Right cardiac atrium (tissue), 5 donors: ENCODE results near the gene GGT6. TPM values are rescaled to one million over a fixed set of nuclear protein-coding genes. Genes with fewer than 3 reads are reported as not detected.

Experiments
- ATAC-seq, 2 donors: fragments of 200-7000 bp; cut with Tn5 transposase; one replicate each; pipeline versions ENCODE4 v1.8.0 to v1.9.1; 2020; ENCODE audit warnings: moderate library complexity in 2 of 2, mild to moderate bottlenecking in 1 of 2
- DNase-seq, 3 donors: peaks; one replicate each; pipeline ENCODE4 v3.0.0-alpha.2; 2020
- H3K27ac ChIP-seq: one replicate; pipeline ENCODE4 v1.5.1; 2013; ENCODE audit warnings: mild to moderate bottlenecking, low read length, control low read depth, moderate library complexity
- H3K27me3 ChIP-seq: one replicate; pipeline ENCODE4 v1.6.1; 2013; ENCODE audit not compliant: control insufficient read depth, insufficient read depth
- H3K4me1 ChIP-seq: one replicate; pipeline ENCODE4 v1.6.1; 2013; ENCODE audit warnings: low read length; ENCODE audit not compliant: control insufficient read depth, insufficient read depth
- H3K4me3 ChIP-seq: one replicate; pipeline ENCODE4 v1.5.1; 2013; ENCODE audit warnings: low read length, control low read depth
- H3K9me3 ChIP-seq: one replicate; pipeline ENCODE4 v1.6.1; 2013; ENCODE audit warnings: low read length; ENCODE audit not compliant: control insufficient read depth
- WGBS: extraction: QIAGEN DNeasy Blood & Tissue Kit; methylation state at CpG from one replicate; pipeline ENCODE4 v1.1.7; 2013; 5-methylcytosine and 5-hydroxymethylcytosine counted together
- intact Hi-C, 4 donors: fragments of 100-400 bp; cut with DNase I; formaldehyde crosslinking; loops; one replicate each; pipeline versions ENCODE4 v1.11.0 to v1.14.0; 2022 to 2023
- polyA plus RNA-seq: library from polyadenylated mRNA; stranded (reverse); fragments of 200-250 nt; gene quantifications from one replicate; pipeline ENCODE4 v1.2.3, GENCODE V29; 2013
- total RNA-seq, 4 donors: library from RNA; stranded (reverse); fragmentation: NEBNext Ultra II Directional; extraction: Animal tissue kit (Norgen Biotek cat#: 25700); gene quantifications; one replicate each; pipeline ENCODE4 v1.2.1, GENCODE V29; 2021
- donor health status: healthy with polysubstance abuse.
- donor health status: DM: no; HTN: yes; CAD: no.
- donor health status: DM: no; HTN: no; CAD: no.
- donor health status: DM: no; HTN: yes; CAD: no; lungs with severe emphysema.
- donor health status: DM: yes; HTN: yes; CAD: no.

GGT6 gene
- total and polyA plus RNA-seq, 5 donors, result not detected

DNA sequence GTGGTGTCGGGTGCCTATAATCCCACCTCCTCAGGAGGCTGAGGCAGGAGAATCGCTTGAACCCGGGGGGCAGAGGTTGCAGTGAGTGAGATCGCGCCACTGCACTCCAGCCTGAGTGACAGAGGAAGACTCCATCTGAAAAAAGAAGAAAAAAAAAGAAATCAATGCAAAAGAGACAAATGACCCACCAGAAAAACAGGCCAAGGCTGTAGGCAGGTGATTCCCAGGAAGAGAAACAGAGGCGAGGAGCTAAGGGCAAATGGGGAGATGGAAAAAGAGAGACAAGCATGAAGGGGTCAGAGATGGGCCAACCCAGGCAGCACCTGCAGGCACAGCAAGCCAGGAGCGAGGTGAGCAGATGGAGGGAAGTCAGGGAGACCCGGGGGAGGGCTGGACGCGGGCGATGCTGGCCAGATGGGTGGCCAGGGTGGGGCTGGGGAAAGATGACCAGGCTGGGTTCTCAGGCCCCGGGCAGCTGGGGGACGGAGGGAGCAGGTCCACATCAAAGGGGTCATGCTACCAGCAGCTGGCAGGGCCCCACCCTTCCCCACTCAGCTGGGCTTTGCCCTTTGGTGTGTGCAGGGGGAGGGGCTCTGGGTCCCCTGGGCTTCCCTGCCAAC, 30.7 kb downstream of the GGT6 start:
- peaks cover 8% of the 10 kb centered on the region for H3K4me1 ChIP-seq
- intact Hi-C loops, result no loop called here
- WGBS, result 86% methylated on average over 13 of the region's 13 CpGs

DNA sequence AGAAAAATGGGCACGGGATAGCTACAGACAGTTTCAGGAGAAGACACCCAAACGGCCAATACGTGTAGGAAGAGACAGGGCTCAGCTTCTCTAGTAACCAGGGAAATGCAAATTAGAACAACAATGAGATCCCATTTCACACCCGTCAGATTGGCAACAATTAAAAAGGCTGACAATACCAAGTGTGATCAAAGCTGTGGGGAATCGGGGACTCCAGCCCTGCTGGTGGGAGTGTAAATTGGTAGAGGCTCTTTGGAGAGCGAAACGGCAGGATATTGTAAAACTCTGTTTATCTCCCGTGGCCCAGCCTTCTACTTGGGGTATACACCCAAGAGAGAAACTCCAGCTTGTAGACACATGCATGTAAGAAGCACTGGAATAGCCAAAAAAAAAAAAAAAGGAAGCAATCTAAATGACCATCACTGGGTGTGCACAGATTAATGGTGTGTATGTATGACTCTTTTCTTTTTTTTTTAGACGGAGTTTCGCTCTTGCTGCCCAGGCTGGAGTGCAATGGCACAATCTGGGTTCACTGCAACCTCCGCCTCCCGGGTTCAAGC, 32.7 kb downstream of the GGT6 start:
- H3K27ac ChIP-seq, result no peak overlapping the region

More for the DNA sequence above, 30.7 kb downstream of the GGT6 start:
- Histone ChIP-seq H3K27me3 (no peaks in the 10 kb centered on the region), H3K27ac (peak overlapping the region; percentile 8), H3K4me3 (no peak overlapping the region), H3K9me3 (no peaks in the 10 kb centered on the region)
- ATAC-seq (no peak), DNase-seq (no peak)

DNA sequence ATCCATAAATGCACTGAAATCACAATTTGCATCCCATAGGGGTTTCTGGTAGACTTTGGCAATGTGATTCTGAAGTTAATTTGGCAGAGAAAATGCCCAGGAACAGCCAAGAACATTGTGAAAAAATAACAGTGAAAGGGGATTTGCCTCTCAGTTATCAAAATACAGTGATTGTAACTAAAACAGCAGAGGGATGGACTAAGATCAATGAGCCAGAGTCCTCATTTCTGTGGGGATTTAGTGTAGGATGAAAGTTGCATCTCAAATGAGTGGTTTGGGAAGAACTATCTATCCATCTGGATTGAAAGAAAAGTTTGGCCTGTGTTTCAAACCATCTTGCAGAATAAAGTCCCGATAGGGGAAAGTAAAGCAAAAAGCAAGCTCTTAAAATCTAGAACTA, 33.2 kb downstream of the GGT6 start:
- intact Hi-C loops, result no loop called here
- peaks cover 3% of the 10 kb centered on the region for H3K4me1 ChIP-seq
- H3K27ac ChIP-seq, result no peak overlapping the region

More for the DNA sequence above, 32.7 kb downstream of the GGT6 start:
- intact Hi-C loops, result no loop called here
- Histone ChIP-seq H3K4me1 (peaks cover 3% of the 10 kb centered on the region), H3K9me3 (no peaks in the 10 kb centered on the region), H3K27me3 (no peaks in the 10 kb centered on the region), H3K4me3 (no peak overlapping the region)
- 56% methylated on average over 12 of the region's 12 CpGs for WGBS
- ATAC-seq (peak in 1 of 2 donors; percentile 12), DNase-seq (no peak)

DNA sequence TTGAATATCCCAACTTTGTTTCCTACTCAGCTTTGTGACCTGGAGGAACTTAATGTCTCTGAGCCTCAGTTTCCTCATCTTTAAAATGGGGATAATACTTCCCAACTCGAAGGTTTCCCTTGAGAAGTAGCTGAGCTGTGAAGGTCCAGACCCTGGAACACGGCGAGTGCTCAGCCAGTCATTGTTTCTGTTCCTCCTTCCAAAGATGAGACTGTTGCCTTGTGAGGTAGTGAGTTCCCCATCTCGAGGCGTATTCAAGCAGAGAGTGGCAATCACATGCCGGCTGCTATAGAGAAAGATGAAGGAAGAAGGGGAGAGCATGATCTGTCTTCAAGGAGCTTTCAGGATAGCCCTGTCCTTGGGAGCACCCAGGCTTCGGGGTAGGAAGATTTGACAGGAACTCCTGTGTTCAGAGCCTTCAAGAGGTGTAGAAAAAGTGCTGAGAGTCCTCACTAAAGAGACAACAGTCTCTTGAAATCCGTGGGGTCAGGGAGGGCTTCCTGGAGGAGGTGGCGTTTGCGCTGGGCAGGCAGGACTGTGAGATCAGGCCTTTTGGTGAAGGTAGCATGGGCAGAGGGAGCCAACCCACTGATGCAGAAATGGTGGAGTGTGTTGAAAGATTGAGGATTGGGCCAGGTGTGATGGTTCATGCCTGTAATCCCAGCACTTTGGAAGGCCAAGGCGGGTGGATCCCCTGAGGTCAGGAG, 34.5 kb downstream of the GGT6 start:
- Histone ChIP-seq H3K9me3 (no peaks in the 10 kb centered on the region), H3K4me1 (peaks cover 5% of the 10 kb centered on the region), H3K27ac (no peak overlapping the region), H3K4me3 (no peak overlapping the region), H3K27me3 (no peaks in the 10 kb centered on the region)
- 88% methylated on average over 11 of the region's 11 CpGs for WGBS
- DNase-seq, result no peak
- intact Hi-C loops, result no loop called here
- ATAC-seq, result no peak

More for the DNA sequence above, 33.2 kb downstream of the GGT6 start:
- no peaks in the 10 kb centered on the region for H3K9me3 ChIP-seq
- ATAC-seq (peak in 1 of 2 donors; percentile 17), DNase-seq (no peak)
- H3K4me3 ChIP-seq, result no peak overlapping the region
- H3K27me3 ChIP-seq, result no peaks in the 10 kb centered on the region
- WGBS, result 38% methylated on average over 1 of the region's 1 CpG

DNA sequence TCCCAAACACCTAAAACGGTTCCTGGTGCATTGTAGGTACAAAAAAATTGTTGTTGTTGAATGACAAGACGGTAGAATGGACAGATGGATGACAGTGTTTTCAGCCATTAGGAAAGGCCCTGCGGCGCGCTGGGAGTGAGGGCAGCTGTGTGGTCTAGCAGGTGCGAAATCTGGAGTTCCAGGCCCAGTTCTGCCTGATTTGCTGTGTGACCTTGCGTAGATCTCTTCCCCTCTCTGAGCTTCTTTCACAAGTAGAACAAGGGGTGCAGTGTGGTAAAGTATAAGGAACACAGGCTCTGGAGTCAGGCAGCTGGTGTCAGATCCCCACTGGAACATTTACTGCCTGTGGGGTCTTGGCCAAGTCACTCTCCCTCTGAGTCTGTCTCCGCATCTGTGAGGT, 36.4 kb downstream of the GGT6 start:
- Histone ChIP-seq H3K9me3 (no peaks in the 10 kb centered on the region), H3K4me3 (no peak overlapping the region), H3K27ac (no peak overlapping the region), H3K4me1 (peaks cover 5% of the 10 kb centered on the region), H3K27me3 (no peaks in the 10 kb centered on the region)
- DNase-seq (no peak), ATAC-seq (no peak)
- intact Hi-C loops, result no loop called here
- WGBS, result 84% methylated on average over 8 of the region's 8 CpGs

DNA sequence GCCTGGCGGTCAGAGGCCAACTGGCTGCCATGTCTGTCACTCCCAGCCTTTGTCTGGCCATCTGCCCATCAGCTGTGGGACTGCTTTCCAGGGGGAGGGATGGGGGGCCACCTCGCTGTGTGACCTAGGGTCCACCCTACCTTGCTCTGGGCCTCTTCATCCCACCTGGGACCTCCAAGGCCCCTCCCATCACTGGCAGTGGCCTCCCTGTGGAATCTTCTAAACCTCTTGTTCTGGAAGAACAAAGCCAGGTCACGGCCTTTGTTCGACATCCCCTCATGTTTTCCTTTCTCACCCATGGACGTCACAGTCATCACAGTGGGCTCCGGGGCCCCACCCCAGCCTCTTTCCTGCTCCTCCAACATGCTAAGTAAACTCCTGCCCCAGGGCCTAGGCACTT, 37.7 kb downstream of the GGT6 start:
- Histone ChIP-seq H3K9me3 (no peaks in the 10 kb centered on the region), H3K4me1 (peaks cover 5% of the 10 kb centered on the region), H3K4me3 (no peak overlapping the region), H3K27ac (peak overlapping the region; percentile 66), H3K27me3 (no peaks in the 10 kb centered on the region)
- ATAC-seq, result peak in 1 of 2 donors; percentile 57
- DNase-seq, result peak in 2 of 3 donors; percentile 58 to 67
- intact Hi-C loops, result no loop called here
- 78% methylated on average over 6 of the region's 6 CpGs for WGBS

DNA sequence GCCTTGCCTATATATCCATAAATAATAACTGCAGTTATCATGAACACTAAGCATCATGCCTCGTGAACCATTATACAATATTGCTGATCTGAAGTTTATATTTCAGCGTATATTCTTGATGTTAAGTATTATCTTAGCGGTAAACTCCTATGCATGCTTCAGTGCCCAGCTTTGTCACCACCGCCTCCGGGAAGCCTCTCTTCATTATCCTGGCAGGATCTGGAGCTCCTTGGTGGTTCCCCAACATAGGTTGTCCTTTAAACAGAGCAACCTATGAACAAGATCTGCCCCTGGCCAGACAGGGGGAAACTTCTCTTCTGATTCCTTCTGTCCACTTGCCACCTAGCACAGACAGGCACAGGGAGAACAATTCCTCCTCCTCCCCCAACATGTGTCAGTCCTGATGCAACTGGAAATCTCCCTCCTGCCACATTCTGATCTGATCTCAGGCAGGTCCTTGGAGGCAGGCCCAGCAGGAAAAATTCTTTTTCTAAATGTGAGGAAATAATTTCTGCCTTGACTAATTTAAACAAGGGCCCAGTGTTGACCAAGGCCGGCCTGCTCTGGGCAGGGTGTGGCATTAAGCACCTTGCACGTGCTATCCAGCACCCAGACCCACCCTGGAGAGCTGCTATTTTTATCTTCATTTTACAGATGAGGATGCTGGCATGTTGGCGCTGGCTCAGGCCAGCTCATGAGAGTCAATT, 39.3 kb downstream of the GGT6 start:
- ATAC-seq (peak in 1 of 2 donors; percentile 13), DNase-seq (no peak)
- H3K27me3 ChIP-seq, result no peaks in the 10 kb centered on the region
- H3K27ac ChIP-seq, result peak overlapping the region; percentile 51
- intact Hi-C loops, result no loop called here
- H3K9me3 ChIP-seq, result no peaks in the 10 kb centered on the region
- WGBS, result 81% methylated on average over 8 of the region's 8 CpGs
- H3K4me3 ChIP-seq, result no peak overlapping the region
- peaks cover 2% of the 10 kb centered on the region for H3K4me1 ChIP-seq

DNA sequence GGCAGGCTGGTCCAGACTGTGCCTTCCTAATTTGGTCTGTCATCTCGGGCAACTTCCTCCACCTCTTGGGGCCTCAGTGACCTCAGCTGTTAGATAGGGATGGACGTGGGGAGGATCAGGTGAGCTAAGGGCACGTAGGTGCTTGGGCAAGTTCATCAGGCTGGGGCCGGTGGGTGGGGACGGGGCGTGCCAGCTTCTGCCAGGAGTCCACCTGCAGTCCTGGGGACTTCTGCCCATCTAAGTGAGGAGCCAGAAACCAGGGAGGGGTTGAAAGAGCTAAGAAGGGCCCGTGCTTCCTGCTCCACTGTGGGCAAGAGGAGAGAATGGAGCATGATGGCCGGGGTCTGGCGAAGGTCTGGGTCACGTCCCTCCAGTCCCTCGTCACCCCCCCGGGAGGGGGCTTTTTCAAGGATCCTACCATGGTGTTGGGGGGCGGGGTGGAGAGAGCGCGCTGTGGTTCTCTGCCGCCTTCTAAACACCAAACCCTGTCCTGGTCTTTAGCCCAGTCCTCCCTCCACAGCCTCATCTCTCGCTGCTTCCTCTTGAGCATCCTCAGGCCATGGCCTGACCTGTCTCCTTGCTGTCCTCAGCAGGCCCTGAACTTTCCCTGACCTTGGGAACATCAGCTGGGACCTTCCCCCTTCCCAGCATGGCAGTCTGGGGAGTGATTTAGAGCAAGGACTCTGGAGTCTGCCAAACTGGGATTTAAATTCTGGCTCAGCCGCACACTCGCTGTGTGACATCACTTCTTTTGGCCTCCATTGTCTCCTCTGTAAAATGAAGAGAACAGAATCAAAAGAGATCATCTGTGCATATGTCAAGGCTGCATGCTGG, 40.1 kb downstream of the GGT6 start:
- no peaks in the 10 kb centered on the region for H3K27me3 ChIP-seq
- DNase-seq (peak in 1 of 3 donors; percentile 38), ATAC-seq (no peak)
- WGBS, result 80% methylated on average over 19 of the region's 19 CpGs
- intact Hi-C loops, result no loop called here
- H3K9me3 ChIP-seq, result no peaks in the 10 kb centered on the region
- H3K4me1 ChIP-seq, result peaks cover 2% of the 10 kb centered on the region
- H3K27ac ChIP-seq, result peak overlapping the region; percentile 82
- no peak overlapping the region for H3K4me3 ChIP-seq

GRCh38 chr17:4519361-4519788, 41.0 kb downstream of the GGT6 start:
- H3K4me1 ChIP-seq, result peaks cover 2% of the 10 kb centered on the region
- no peak overlapping the region for H3K4me3 ChIP-seq
- H3K9me3 ChIP-seq, result no peaks in the 10 kb centered on the region
- WGBS, result 58% methylated on average over 14 of the region's 14 CpGs
- intact Hi-C loops, result no loop called here
- peak overlapping the region; percentile 84 for H3K27ac ChIP-seq
- ATAC-seq (peak; percentile 63 to 75), DNase-seq (peak; percentile 81 to 91 (median 90))
- no peaks in the 10 kb centered on the region for H3K27me3 ChIP-seq

DNA sequence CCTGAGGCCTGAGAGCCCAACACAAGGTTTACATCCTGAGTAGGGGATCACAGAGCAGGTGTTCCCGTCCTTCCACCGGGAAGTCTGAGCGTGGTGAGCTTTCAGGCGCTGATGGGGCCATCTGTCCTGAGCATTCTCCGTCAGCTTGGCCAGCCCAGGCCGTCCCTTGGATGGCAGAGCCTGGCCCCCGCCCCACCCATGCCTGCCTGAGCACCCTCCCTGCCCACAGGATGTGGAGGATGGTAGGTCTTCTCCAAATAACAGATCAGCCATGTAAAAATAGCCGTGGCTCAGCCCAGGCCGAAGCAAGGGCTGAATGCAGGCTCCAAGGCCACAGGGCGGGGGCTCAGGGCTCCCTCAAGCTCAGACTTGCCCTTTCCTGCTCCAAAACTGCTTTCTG, 41.5 kb downstream of the GGT6 start:
- H3K9me3 ChIP-seq, result no peaks in the 10 kb centered on the region
- DNase-seq (peak in 1 of 3 donors; percentile 59), ATAC-seq (peak; percentile 4 to 25)
- H3K4me3 ChIP-seq, result no peak overlapping the region
- intact Hi-C loops, result no loop called here
- H3K27ac ChIP-seq, result peak overlapping the region; percentile 84
- H3K27me3 ChIP-seq, result no peaks in the 10 kb centered on the region
- peaks cover 2% of the 10 kb centered on the region for H3K4me1 ChIP-seq
- 82% methylated on average over 10 of the region's 10 CpGs for WGBS
